CD14-positive monocyte (primary cell): ENCODE data around the gene WDR62. TPM values are rescaled to one million over a fixed set of nuclear protein-coding genes. Genes with fewer than 3 reads are reported as not detected.

Experiments used
- DNase-seq, 3 donors: peaks; one replicate each; pipeline ENCODE4 v3.0.0-alpha.2; 2011 to 2022
- H2AFZ ChIP-seq: 2 replicates; pipeline ENCODE4 v1.6.0; 2012; ENCODE audit warnings: mild to moderate bottlenecking, low read depth, low read length, inconsistent platforms; ENCODE audit not compliant: insufficient read depth, poor library complexity, severe bottlenecking
- H3K27ac ChIP-seq, 2 donors: 1 replicate in 1 of 2; 2 replicates in 1 of 2; pipeline ENCODE4 v1.5.1; 2012 to 2013; ENCODE audit warnings: low read length in 2 of 2, control low read depth in 1 of 2, inconsistent platforms in 1 of 2, low read depth in 1 of 2, mild to moderate bottlenecking in 1 of 2
- H3K27me3 ChIP-seq, 2 donors: one replicate each; pipeline versions ENCODE4 v1.6.0 to v1.6.1; 2011 to 2013; ENCODE audit warnings: low read length in 2 of 2; ENCODE audit not compliant: control insufficient read depth in 2 of 2, insufficient read depth in 2 of 2
- H3K36me3 ChIP-seq, 2 donors: replicated peaks in 1 of 2; 1 replicate in 1 of 2; 2 replicates in 1 of 2; pipeline versions ENCODE4 v1.5.1 to v1.6.1; 2012 to 2013; ENCODE audit warnings: low read length in 2 of 2, control low read depth in 1 of 2, inconsistent platforms in 1 of 2, mild to moderate bottlenecking in 1 of 2; ENCODE audit not compliant: insufficient read depth in 2 of 2, control insufficient read depth in 1 of 2
- H3K4me1 ChIP-seq, 2 donors: 1 replicate in 1 of 2; 2 replicates in 1 of 2; pipeline versions ENCODE4 v1.5.1 to v1.6.1; 2012 to 2013; ENCODE audit warnings: low read length in 2 of 2, control low read depth in 1 of 2, inconsistent platforms in 1 of 2, mild to moderate bottlenecking in 1 of 2, moderate library complexity in 1 of 2; ENCODE audit not compliant: insufficient read depth in 2 of 2, control insufficient read depth in 1 of 2
- H3K4me2 ChIP-seq: replicated peaks from 2 replicates; pipeline ENCODE3; 2012; ENCODE audit warnings: low read length, moderate library complexity, mild to moderate bottlenecking; ENCODE audit not compliant: poor library complexity, severe bottlenecking; ENCODE audit errors: extremely low read depth
- H3K4me3 ChIP-seq, 3 experiments: fragments of 200-600 bp in 1 of 3; sonication (generic) in 1 of 3; replicated peaks in 1 of 3; 1 replicate in 2 of 3; 2 replicates in 1 of 3; pipeline ENCODE4 v1.5.1; 2011 to 2013; ENCODE audit warnings: low read length in 3 of 3, mild to moderate bottlenecking in 3 of 3, control low read depth in 2 of 3, low read depth in 2 of 3, inconsistent platforms in 1 of 3, moderate library complexity in 1 of 3
- H3K79me2 ChIP-seq: 2 replicates; pipeline ENCODE4 v1.6.0; 2012; ENCODE audit warnings: mild to moderate bottlenecking, control low read depth, inconsistent platforms, low read length, moderate library complexity; ENCODE audit not compliant: insufficient read depth
- H3K9ac ChIP-seq: 2 replicates; pipeline ENCODE4 v1.6.0; 2017; ENCODE audit warnings: low read length, mild to moderate bottlenecking; ENCODE audit not compliant: insufficient read depth, poor library complexity, severe bottlenecking
- H3K9me3 ChIP-seq, 2 donors: replicated peaks in 1 of 2; 1 replicate in 1 of 2; 2 replicates in 1 of 2; pipeline versions ENCODE4 v1.5.1 to v1.6.1; 2012 to 2013; ENCODE audit warnings: low read length in 2 of 2, control low read depth in 1 of 2; ENCODE audit not compliant: control insufficient read depth in 1 of 2, insufficient read depth in 1 of 2
- H4K20me1 ChIP-seq: 2 replicates; pipeline ENCODE4 v1.6.0; 2012; ENCODE audit warnings: mild to moderate bottlenecking, low read length, control low read depth, moderate library complexity; ENCODE audit not compliant: insufficient read depth
- H3K27ac Mint-ChIP-seq, 7 donors: one replicate each; pipeline ENCODE4 v1.8.0; 2020; ENCODE audit warnings: mild to moderate bottlenecking in 7 of 7, mixed read lengths in 7 of 7, moderate library complexity in 6 of 7, inconsistent platforms in 2 of 7
- H3K27me3 Mint-ChIP-seq, 3 donors: one replicate each; pipeline ENCODE4 v1.8.0; 2021 to 2022; ENCODE audit warnings: low read depth in 3 of 3, mild to moderate bottlenecking in 3 of 3, mixed read lengths in 3 of 3, moderate library complexity in 3 of 3, inconsistent platforms in 1 of 3
- H3K36me3 Mint-ChIP-seq, 2 donors: one replicate each; pipeline ENCODE4 v1.8.0; 2020; ENCODE audit warnings: mixed read lengths in 2 of 2, inconsistent platforms in 1 of 2, mild to moderate bottlenecking in 1 of 2
- H3K4me1 Mint-ChIP-seq: one replicate; pipeline ENCODE4 v1.8.0; 2020; ENCODE audit warnings: mild to moderate bottlenecking, mixed read lengths
- H3K4me3 Mint-ChIP-seq, 2 donors: one replicate each; pipeline ENCODE4 v1.8.0; 2020; ENCODE audit warnings: mild to moderate bottlenecking in 2 of 2, mixed read lengths in 2 of 2, moderate library complexity in 1 of 2
- H3K9me3 Mint-ChIP-seq, 7 donors: one replicate each; pipeline ENCODE4 v1.8.0; 2020 to 2022; ENCODE audit warnings: mixed read lengths in 7 of 7, mild to moderate bottlenecking in 6 of 7, moderate library complexity in 6 of 7, inconsistent platforms in 2 of 7
- WGBS: methylation state at CpG from one replicate; pipeline ENCODE4 v1.1.5; 2013; ENCODE audit warnings: missing lambda C conversion rate; ENCODE audit not compliant: insufficient coverage; 5-methylcytosine and 5-hydroxymethylcytosine counted together
- intact Hi-C, 2 donors: fragments of 100-400 bp; cut with micrococcal nuclease; formaldehyde crosslinking; loops; one replicate each; pipeline versions ENCODE4 v1.15.0 to v1.15.1; 2023
- polyA plus RNA-seq, 3 donors: library from polyadenylated mRNA; depleted of rRNA in 1 of 3; unstranded in 2 of 3; stranded (reverse) in 1 of 3; fragments of 300-500 nt in 2 of 3; fragments of >200 nt in 1 of 3; fragmentation: Illumina TruSeq in 2 of 3; gene quantifications; 1 replicate in 2 of 3; 2 replicates in 1 of 3; pipeline ENCODE4 v1.2.3, GENCODE V29; 2012 to 2021
- TF ChIP-seq, protein P1 (sequence below): fragments of 200-600 bp; IDR thresholded peaks from one replicate; pipeline ENCODE4 v1.8.0; 2022; ENCODE audit warnings: antibody characterized with exemption, mild to moderate bottlenecking

Gene WDR62
- polyA plus RNA-seq, 3 donors = 0.05 to 0.88 TPM; not detected in 1

DNA sequence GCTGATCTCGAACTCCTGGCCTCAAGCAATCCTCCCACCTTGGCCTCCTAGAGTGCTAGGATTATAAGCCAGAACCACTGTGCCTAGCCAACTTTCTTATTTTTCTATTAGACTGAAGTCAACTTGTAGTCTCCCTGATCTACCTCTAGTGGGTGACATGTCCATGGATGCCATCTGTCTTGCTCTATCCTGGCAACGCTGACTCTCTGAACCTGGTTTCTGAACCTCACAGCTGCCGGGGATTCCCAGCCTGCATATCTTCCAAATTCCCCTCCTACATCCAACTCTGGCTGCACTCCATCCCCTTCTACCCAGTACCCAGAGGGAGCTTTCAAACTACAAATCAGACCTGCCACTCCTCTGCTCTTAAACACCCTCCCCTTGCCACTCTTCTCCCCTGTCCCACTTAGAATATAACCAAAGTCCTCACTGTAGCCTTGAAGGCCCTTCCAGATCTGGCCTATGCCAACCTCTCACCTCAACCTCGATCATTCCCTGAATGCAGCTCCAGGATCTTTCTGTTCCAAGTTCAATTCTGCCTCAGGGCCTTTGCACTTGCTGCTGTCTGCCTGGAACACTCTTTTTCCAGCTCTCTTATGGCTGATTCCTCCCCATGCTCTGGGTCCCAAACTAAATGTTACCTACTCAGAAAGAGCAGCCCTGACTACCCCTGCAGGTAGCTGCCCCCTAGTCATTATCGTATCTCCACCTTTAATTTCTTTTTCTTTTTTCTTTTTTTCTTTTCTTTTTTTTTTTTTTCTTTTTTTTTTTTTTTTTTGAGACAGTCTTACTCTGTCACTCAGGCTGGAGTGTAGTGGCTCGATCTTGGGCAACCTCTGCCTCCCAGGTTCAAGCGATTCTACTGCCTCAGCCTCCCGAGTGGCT, 24.2 kb upstream of the WDR62 start:
- peaks cover 0 to 2% (median 0%) of the 10 kb centered on the region in 7 donors for H3K9me3 Mint-ChIP-seq
- intact Hi-C loops = no loop called here
- Histone ChIP-seq H4K20me1 (no peaks in the 10 kb centered on the region), H3K9ac (no peak overlapping the region), H3K27ac (no peak overlapping the region), H3K36me3 (peaks cover 0 to 7% of the 10 kb centered on the region in 2 donors), H2AFZ (no peak overlapping the region), H3K4me3 (no peak overlapping the region), H3K79me2 (no peaks in the 10 kb centered on the region), H3K9me3 (no peaks in the 10 kb centered on the region), H3K4me2 (no peak overlapping the region), H3K27me3 (peaks cover 0 to 8% of the 10 kb centered on the region in 2 donors), H3K4me1 (peaks cover 3 to 9% of the 10 kb centered on the region in 2 donors)
- H3K4me3 Mint-ChIP-seq = no peak overlapping the region
- H3K36me3 Mint-ChIP-seq = peaks cover 20% of the 10 kb centered on the region in 2 donors
- DNase-seq = no peak
- peaks cover 6 to 15% (median 10%) of the 10 kb centered on the region in 3 donors for H3K27me3 Mint-ChIP-seq
- WGBS = 97% methylated on average over 5 of the region's 8 CpGs
- H3K27ac Mint-ChIP-seq = peak overlapping the region in 1 of 7 donors; percentile 22
- TF ChIP-seq, protein P1, sequence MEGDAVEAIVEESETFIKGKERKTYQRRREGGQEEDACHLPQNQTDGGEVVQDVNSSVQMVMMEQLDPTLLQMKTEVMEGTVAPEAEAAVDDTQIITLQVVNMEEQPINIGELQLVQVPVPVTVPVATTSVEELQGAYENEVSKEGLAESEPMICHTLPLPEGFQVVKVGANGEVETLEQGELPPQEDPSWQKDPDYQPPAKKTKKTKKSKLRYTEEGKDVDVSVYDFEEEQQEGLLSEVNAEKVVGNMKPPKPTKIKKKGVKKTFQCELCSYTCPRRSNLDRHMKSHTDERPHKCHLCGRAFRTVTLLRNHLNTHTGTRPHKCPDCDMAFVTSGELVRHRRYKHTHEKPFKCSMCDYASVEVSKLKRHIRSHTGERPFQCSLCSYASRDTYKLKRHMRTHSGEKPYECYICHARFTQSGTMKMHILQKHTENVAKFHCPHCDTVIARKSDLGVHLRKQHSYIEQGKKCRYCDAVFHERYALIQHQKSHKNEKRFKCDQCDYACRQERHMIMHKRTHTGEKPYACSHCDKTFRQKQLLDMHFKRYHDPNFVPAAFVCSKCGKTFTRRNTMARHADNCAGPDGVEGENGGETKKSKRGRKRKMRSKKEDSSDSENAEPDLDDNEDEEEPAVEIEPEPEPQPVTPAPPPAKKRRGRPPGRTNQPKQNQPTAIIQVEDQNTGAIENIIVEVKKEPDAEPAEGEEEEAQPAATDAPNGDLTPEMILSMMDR = no peak
- peaks cover 4% of the 10 kb centered on the region for H3K4me1 Mint-ChIP-seq

DNA sequence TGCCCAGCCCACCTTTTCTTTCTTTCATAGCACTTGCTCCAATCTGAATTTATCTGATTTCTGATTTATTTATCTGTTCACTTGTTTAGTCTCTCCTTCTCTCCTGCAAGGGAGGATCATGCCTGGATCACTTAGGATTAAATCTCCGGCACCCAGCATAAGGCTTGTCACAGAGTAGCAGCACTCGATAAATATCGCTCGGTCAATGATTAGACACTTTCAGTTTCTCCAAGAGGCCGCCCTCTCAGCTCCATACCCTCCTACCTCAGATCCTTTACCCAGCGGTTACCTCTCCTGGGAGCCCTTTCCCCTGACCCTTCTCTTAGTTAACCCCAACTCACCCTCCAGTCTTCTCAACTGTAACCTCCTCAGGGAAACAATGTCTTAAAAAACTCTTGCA, 23.4 kb upstream of the WDR62 start:
- TF ChIP-seq, protein P1 = no peak
- WGBS = 100% methylated on average over 4 of the region's 6 CpGs
- H3K4me2 ChIP-seq = no peak overlapping the region
- no peaks in the 10 kb centered on the region for H3K79me2 ChIP-seq
- H3K27me3 Mint-ChIP-seq = peaks cover 6 to 15% (median 10%) of the 10 kb centered on the region in 3 donors
- H3K9me3 ChIP-seq = no peaks in the 10 kb centered on the region
- H2AFZ ChIP-seq = no peak overlapping the region
- H3K4me1 ChIP-seq = peaks cover 3 to 9% of the 10 kb centered on the region in 2 donors
- no peak for DNase-seq
- H3K4me3 ChIP-seq = no peak overlapping the region
- H3K27ac ChIP-seq = no peak overlapping the region
- peaks cover 19 to 20% of the 10 kb centered on the region in 2 donors for H3K36me3 Mint-ChIP-seq
- peaks cover 0 to 7% of the 10 kb centered on the region in 2 donors for H3K36me3 ChIP-seq
- no peak overlapping the region for H3K27ac Mint-ChIP-seq
- H3K27me3 ChIP-seq = peaks cover 0 to 8% of the 10 kb centered on the region in 2 donors
- peaks cover 0 to 2% (median 0%) of the 10 kb centered on the region in 7 donors for H3K9me3 Mint-ChIP-seq
- intact Hi-C loops = no loop called here
- H3K9ac ChIP-seq = no peak overlapping the region
- no peaks in the 10 kb centered on the region for H4K20me1 ChIP-seq
- H3K4me1 Mint-ChIP-seq = peaks cover 4% of the 10 kb centered on the region
- H3K4me3 Mint-ChIP-seq = no peak overlapping the region
